Neutrophil (primary cell): ENCODE data around the gene SMAD3.

Experiments
- H3K27ac ChIP-seq: fragments of 200-600 bp; sonication (generic); 2 replicates; pipeline ENCODE4 v1.5.1; 2016; ENCODE audit warnings: mild to moderate bottlenecking, moderate library complexity
- H3K27me3 ChIP-seq: fragments of 200-600 bp; sonication (generic); 2 replicates; pipeline ENCODE4 v1.6.0; 2016; ENCODE audit warnings: mild to moderate bottlenecking
- H3K36me3 ChIP-seq: fragments of 200-600 bp; sonication (generic); 2 replicates; pipeline ENCODE4 v1.5.1; 2017
- H3K4me1 ChIP-seq, 2 experiments: fragments of 200-600 bp in 1 of 2; sonication (generic) in 1 of 2; 1 replicate in 1 of 2; 2 replicates in 1 of 2; pipeline versions ENCODE4 v1.5.1 to v1.6.1; 2013 to 2016; ENCODE audit warnings: low read depth in 1 of 2, low read length in 1 of 2, mild to moderate bottlenecking in 1 of 2, moderate library complexity in 1 of 2; ENCODE audit not compliant: control insufficient read depth in 1 of 2, insufficient read depth in 1 of 2
- H3K4me3 ChIP-seq, 2 experiments: fragments of 200-600 bp in 1 of 2; sonication (generic) in 1 of 2; 1 replicate in 1 of 2; 2 replicates in 1 of 2; pipeline ENCODE4 v1.5.1; 2013 to 2016; ENCODE audit warnings: low read depth in 1 of 2, low read length in 1 of 2, mild to moderate bottlenecking in 1 of 2, moderate library complexity in 1 of 2
- H3K9me3 ChIP-seq: fragments of 200-600 bp; sonication (generic); 2 replicates; pipeline ENCODE4 v1.5.1; 2016
- CTCF ChIP-seq: fragments of 200-600 bp; sonication (generic); IDR thresholded peaks from 2 replicates; pipeline ENCODE4 v1.5.1; 2016; ENCODE audit warnings: antibody characterized with exemption

The SMAD3 gene

GRCh38 chr15:67184208-67184925 lies 119.0 kb downstream of the SMAD3 start:
- Histone ChIP-seq H3K4me1 (no peaks in the 10 kb centered on the region), H3K27me3 (no peaks in the 10 kb centered on the region), H3K36me3 (peaks cover 24% of the 10 kb centered on the region), H3K27ac (no peak overlapping the region), H3K4me3 (no peak overlapping the region), H3K9me3 (no peaks in the 10 kb centered on the region)
- TF ChIP-seq CTCF: no peak

DNA sequence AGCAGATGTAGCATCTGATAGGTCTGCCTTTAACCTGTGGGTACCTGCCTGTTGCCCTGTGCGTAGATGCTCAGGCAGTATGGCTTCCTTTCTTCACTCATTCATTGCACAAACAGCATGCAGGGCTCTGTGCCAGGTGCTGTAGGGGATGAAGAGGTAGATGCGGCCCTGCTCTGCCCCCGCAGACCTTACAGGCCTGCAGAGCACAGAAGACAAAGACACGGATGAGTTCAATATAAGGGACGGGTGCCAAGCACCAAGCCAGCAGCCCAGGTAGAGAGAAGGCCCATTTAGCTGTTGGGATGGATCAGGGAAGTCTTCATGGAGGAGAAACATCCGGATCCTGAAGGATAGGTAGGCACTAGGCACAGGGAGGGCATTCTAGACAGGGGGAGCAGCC lies 119.6 kb downstream of the SMAD3 start:
- peaks cover 29% of the 10 kb centered on the region for H3K36me3 ChIP-seq

DNA sequence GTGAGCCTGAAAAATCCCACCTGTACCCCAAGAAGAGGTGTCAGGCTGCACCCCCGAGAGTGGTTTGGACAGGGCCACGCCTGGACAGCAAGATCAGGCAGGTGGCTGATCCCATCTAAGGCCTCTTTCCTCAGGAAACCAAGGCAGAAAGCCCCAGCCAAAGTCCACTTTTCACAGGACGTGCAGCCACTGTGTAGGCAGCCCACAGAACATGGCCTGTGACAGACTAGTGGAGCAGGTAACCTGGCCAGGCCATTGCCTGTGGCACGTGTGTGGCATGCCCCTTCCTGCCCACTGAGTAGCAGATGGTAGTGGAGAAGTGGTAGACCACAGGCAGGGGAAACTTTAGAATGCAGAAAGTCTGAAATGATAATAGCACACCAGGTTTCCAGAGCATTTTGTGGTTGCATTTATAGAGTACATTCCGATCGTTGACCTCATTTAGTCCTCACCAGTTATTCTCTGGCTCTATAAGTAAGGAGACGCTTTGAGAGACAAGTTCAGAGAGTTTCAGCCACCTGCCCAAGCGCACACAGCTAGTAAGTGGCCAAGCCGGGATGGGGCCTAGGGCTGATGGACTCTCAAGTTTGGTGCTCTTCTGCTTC lies 120.3 kb downstream of the SMAD3 start:
- Histone ChIP-seq H3K27me3 (no peaks in the 10 kb centered on the region), H3K4me1 (no peaks in the 10 kb centered on the region), H3K4me3 (no peak overlapping the region), H3K27ac (no peak overlapping the region), H3K36me3 (peaks cover 31% of the 10 kb centered on the region), H3K9me3 (no peaks in the 10 kb centered on the region)
- TF ChIP-seq CTCF: no peak

More for the DNA sequence above, 119.6 kb downstream of the SMAD3 start:
- H3K27ac ChIP-seq: no peak overlapping the region
- no peaks in the 10 kb centered on the region for H3K9me3 ChIP-seq
- H3K4me1 ChIP-seq: no peaks in the 10 kb centered on the region
- no peak overlapping the region for H3K4me3 ChIP-seq
- no peaks in the 10 kb centered on the region for H3K27me3 ChIP-seq
- TF ChIP-seq CTCF: no peak

- Histone ChIP-seq H3K27ac (no peak overlapping the region), H3K9me3 (no peaks in the 10 kb centered on the region), H3K4me1 (no peaks in the 10 kb centered on the region), H3K36me3 (peaks cover 36% of the 10 kb centered on the region), H3K27me3 (no peaks in the 10 kb centered on the region), H3K4me3 (no peak overlapping the region)
- TF ChIP-seq CTCF: no peak
Observed at GRCh38 chr15:67186226-67186649, 120.8 kb downstream of the SMAD3 start.

GRCh38 chr15:67186688-67187087 lies 121.3 kb downstream of the SMAD3 start:
- Histone ChIP-seq H3K4me1 (no peaks in the 10 kb centered on the region), H3K4me3 (no peak overlapping the region), H3K27ac (no peak overlapping the region), H3K9me3 (no peaks in the 10 kb centered on the region), H3K36me3 (peaks cover 40% of the 10 kb centered on the region), H3K27me3 (no peaks in the 10 kb centered on the region)
- no peak for TF ChIP-seq CTCF
